Brain microvascular endothelial cell (primary cell): ENCODE results near the gene PDLIM7.
"Not testable (repeated sequence)": the region's sequence is repeated elsewhere in the genome, so short reads cannot be mapped to it uniquely, and the experiment has no call there.

Experiments used
- DNase-seq: peaks from one replicate; pipeline ENCODE4 v3.0.0-alpha.2; 2020
- H3K27ac ChIP-seq: fragments of 250-450 bp; sonication (Bioruptor Pico); 2 replicates; pipeline ENCODE4 v1.5.1; 2020; ENCODE audit warnings: mild to moderate bottlenecking, moderate library complexity
- H3K27me3 ChIP-seq: fragments of 250-450 bp; sonication (Bioruptor Pico); replicated peaks from 2 replicates; pipeline ENCODE4 v1.5.1; 2020; ENCODE audit warnings: mild to moderate bottlenecking
- H3K36me3 ChIP-seq: fragments of 250-450 bp; sonication (Bioruptor Pico); replicated peaks from 2 replicates; pipeline ENCODE4 v1.5.1; 2020; ENCODE audit warnings: mild to moderate bottlenecking
- H3K4me3 ChIP-seq: 2 replicates; pipeline ENCODE4 v1.5.1; 2011; ENCODE audit warnings: low read depth, mild to moderate bottlenecking, control low read depth, low read length, moderate library complexity
- CTCF ChIP-seq: IDR thresholded peaks from 2 replicates; pipeline ENCODE4 v1.5.1; 2011; ENCODE audit warnings: low read depth, mild to moderate bottlenecking, moderate library complexity, low read length, control low read depth, inconsistent platforms; ENCODE audit errors: missing control alignments
- in situ Hi-C: cut with HindIII; loops from 2 replicates; pipeline ENCODE4 v1.10.0; 2017; ENCODE audit warnings: low sequenced_read_pairs, low pct_ligation_motif_present

Gene PDLIM7

GRCh38 chr5:177539411-177539810, 42.0 kb upstream of the PDLIM7 start:
- in situ Hi-C loops = no loop called here
- H3K36me3 ChIP-seq = peaks cover 5% of the 10 kb centered on the region
- TF ChIP-seq CTCF = no peak
- H3K4me3 ChIP-seq = no peak overlapping the region
- H3K27me3 ChIP-seq = no peaks in the 10 kb centered on the region
- H3K27ac ChIP-seq = no peak overlapping the region
- peak; percentile 49 for DNase-seq

- no peak for DNase-seq
- in situ Hi-C loops = no loop called here
- H3K27me3 ChIP-seq = no peaks in the 10 kb centered on the region
- TF ChIP-seq CTCF = no peak
- H3K36me3 ChIP-seq = peaks cover 7% of the 10 kb centered on the region
- H3K27ac ChIP-seq = no peak overlapping the region
- H3K4me3 ChIP-seq = no peak overlapping the region
These were observed 41.5 kb upstream of the PDLIM7 start for GRCh38 chr5:177538876-177539275.

GRCh38 chr5:177537389-177538361, 40.3 kb upstream of the PDLIM7 start:
- no peak for TF ChIP-seq CTCF
- in situ Hi-C loops = no loop called here
- peaks cover 14% of the 10 kb centered on the region for H3K36me3 ChIP-seq
- H3K27me3 ChIP-seq = no peaks in the 10 kb centered on the region
- DNase-seq = peak; percentile 78
- H3K4me3 ChIP-seq = no peak overlapping the region
- peak overlapping the region; percentile 70 for H3K27ac ChIP-seq

GRCh38 chr5:177536386-177536785, 39.0 kb upstream of the PDLIM7 start:
- Histone ChIP-seq H3K27ac (no peak overlapping the region), H3K36me3 (peaks cover 18% of the 10 kb centered on the region), H3K4me3 (no peak overlapping the region), H3K27me3 (no peaks in the 10 kb centered on the region)
- in situ Hi-C loops = no loop called here
- TF ChIP-seq CTCF = no peak
- no peak for DNase-seq

GRCh38 chr5:177535125-177535524, 37.7 kb upstream of the PDLIM7 start:
- Histone ChIP-seq H3K36me3 (peaks cover 31% of the 10 kb centered on the region), H3K27ac (no peak overlapping the region), H3K27me3 (no peaks in the 10 kb centered on the region), H3K4me3 (no peak overlapping the region)
- no peak for TF ChIP-seq CTCF
- in situ Hi-C loops = no loop called here
- no peak for DNase-seq

GRCh38 chr5:177534433-177534832, 37.0 kb upstream of the PDLIM7 start:
- in situ Hi-C loops, H3K27ac ChIP-seq, DNase-seq, H3K27me3 ChIP-seq, H3K4me3 ChIP-seq: not testable (repeated sequence)
- peaks cover 35% of the 10 kb centered on the region for H3K36me3 ChIP-seq
